Suprapubic skin (tissue), 4 donors: Measurements from ENCODE around the gene USP5.

Experiments used
- EP300 ChIP-seq: sonication (generic); formaldehyde crosslinking; IDR thresholded peaks from one replicate; pipeline ENCODE4 v1.6.1; 2017; ENCODE audit warnings: antibody characterized with exemption
- POLR2AphosphoS5 ChIP-seq, 3 donors: sonication (generic); formaldehyde crosslinking; IDR thresholded peaks; one replicate each; pipeline ENCODE4 v1.6.1; 2017; ENCODE audit warnings: antibody characterized with exemption in 3 of 3
- TF ChIP-seq, protein P1 (sequence below), 2 donors: fragments of 200-600 bp in 1 of 2; fragments of 450-650 bp in 1 of 2; sonication (generic) in 1 of 2; IDR thresholded peaks; one replicate each; pipeline ENCODE4 v1.5.1; 2016 to 2019; ENCODE audit warnings: antibody characterized with exemption in 2 of 2, mild to moderate bottlenecking in 1 of 2, moderate library complexity in 1 of 2

DNA sequence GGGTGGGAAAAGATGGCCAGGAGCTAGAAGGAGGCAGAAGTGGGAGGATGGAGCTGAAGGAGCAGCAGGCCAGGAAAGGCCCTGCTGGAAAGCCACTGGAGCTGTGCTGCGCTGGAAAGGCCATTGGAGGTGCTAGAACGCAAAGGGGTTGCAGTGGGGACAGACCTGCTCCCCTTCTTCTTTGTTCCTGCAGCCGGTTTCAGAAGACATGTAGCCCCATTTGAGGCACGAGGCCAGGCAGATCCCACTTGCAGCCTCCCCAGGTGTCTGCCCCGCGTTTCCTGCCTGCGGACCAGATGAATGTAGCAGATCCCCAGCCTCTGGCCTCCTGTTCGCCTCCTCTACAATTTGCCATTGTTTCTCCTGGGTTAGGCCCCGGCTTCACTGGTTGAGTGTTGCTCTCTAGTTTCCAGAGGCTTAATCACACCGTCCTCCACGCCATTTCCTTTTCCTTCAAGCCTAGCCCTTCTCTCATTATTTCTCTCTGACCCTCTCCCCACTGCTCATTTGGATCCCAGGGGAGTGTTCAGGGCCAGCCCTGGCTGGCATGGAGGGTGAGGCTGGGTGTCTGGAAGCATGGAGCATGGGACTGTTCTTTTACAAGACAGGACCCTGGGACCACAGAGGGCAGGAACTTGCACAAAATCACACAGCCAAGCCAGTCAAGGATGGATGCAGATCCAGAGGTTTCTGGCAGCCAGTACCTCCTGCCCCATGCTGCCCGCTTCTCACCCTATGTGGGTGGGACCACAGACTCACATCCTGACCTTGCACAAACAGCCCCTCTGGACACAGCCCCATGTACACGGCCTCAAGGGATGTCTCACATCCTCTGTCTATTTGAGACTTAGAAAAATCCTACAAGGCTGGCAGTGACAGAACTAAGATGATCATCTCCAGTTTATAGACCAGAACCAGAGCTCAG is 32.6 kb upstream of the USP5 start:
- no peak for TF ChIP-seq EP300
- TF ChIP-seq POLR2AphosphoS5 (IDR thresholded peaks at IDR 0.05), result no peak
- TF ChIP-seq, protein P1, sequence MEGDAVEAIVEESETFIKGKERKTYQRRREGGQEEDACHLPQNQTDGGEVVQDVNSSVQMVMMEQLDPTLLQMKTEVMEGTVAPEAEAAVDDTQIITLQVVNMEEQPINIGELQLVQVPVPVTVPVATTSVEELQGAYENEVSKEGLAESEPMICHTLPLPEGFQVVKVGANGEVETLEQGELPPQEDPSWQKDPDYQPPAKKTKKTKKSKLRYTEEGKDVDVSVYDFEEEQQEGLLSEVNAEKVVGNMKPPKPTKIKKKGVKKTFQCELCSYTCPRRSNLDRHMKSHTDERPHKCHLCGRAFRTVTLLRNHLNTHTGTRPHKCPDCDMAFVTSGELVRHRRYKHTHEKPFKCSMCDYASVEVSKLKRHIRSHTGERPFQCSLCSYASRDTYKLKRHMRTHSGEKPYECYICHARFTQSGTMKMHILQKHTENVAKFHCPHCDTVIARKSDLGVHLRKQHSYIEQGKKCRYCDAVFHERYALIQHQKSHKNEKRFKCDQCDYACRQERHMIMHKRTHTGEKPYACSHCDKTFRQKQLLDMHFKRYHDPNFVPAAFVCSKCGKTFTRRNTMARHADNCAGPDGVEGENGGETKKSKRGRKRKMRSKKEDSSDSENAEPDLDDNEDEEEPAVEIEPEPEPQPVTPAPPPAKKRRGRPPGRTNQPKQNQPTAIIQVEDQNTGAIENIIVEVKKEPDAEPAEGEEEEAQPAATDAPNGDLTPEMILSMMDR (IDR thresholded peaks at IDR 0.05), result no peak
